Measurements from ENCODE around the gene CPLX4.
"Not testable (repeated sequence)": the region's sequence is repeated elsewhere in the genome, so short reads cannot be mapped to it uniquely, and the experiment has no call there.

Gene CPLX4

DNA sequence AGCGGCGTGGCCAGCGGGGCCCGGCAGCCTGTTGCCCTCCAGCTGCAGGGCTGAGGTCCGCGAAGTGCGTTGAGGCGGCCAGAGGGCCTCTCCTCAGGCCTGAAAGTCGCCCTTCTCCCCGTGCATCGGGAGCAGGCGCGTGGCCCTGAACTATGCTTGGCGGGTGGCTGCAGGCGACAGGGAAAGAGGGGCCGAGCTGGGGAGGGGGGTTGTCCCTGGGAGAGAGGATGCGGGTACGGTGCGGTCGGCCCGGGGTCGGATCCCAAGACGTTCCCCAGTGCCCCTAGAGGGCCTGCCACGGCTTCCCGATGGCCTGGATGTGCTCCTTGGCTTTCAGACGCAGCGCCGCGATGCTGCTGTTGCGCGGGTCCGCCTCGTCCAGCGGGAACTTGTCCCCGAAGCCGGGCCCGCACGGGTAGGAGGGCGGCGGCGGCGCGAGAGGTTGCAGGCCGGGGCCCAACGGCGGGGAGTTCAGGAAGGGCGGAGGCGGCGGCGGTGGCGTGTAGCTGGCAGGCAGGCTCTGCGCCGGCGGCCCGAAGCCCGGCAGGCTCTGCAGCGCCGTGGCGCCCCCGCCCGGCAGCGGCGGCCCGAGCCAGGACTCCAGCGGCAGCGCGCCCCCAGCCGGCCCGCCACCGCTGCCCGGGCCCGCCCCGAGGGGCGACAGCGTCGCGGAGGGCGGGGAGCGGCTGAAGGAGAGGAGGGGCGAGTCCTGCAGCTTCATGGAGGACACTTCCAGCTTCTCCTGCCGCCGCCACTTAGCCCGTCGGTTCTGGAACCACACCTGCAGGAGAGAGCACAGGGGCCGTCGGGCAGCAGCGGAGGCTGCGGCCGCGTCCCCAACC lies 49.5 kb downstream of the CPLX4 start:
- peak; percentile 42 for DNase-seq

DNA sequence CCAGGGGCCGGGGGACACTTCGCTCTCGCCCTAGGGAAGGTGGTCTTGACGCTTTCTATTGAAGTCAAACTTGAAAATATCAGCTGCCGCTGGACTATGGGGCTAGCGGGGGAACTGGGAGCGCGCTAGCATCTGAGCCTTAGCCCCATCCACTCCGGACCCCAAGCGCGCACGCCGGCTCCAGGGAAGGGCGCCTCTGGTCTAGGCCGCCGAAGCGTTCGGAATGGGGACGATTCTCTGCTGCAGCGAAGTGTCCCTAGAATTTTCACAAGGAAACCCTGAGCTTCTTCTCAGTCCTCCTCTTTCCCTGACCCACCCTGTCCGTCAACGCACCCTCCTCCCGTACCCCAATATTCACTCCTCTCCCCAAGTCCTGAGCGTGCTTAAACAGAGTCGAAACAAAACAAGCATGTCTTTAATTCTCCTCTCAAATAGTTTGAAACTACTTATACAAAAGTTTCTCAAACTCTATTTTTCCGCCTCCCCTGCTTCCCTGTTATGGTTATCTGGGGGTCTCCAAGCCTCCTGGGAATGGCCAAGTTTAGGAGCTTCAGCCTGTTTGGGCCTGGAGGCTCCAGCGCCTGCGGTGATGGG lies 50.2 kb downstream of the CPLX4 start:
- DNase-seq = no peak

DNA sequence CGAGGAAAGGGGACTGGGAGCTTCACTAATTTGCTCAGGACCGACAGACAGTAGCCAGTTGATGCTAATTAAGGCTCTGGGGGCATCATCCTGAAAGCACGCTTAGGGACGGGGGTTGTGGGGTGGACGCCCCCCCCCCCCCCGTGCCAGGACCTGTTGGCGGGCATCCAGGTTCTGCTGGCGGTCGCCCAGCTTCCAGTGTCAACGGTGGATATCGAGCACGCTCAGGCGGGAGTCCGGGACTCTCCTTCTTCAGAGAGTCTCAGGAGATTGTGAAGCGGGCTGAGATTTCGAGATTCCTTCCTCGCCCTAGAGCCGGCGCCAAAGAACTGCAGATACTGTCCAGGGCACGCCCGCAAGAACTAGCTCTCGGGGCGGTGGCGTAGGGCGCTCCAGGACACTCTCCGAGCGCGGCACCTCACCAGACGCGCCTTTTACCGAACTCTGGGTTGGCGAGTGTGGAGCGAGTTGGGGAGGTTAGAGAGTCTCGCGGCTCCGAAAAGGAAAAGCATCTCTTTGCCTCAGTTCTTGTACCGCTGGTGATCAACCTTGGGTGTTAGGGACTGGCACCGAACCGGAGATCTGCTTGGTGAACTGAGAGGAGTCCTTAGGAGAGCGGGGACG lies 50.8 kb downstream of the CPLX4 start:
- DNase-seq = no peak

DNA sequence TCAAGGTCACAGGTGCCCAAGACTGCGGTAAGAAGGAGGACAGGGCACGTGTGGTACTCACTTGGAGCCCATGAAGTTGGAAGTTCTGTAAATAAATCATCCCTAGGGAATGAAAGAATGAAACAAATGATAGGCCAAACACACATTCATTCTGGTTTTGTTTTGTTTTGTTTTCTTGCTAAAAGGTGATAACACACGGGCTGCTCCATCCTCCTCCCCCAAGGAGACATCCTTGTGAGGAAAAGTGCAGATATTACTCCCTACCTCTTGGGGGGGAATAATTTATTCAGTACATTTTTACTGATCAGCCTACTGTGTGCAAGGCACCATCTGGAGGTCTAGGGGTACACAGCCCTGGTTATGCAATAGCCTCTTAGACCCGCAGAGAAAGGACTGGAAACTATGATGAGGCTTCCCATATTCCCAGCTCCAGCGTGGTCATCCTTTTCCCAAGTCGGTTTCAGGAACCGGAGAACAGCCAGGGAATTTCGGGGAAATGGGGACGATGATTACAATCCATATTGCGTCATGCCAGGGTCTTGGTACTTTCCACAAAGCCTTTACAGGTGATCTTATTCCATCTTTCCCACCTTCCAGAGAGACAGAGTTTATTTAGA lies 51.5 kb downstream of the CPLX4 start:
- no peak for DNase-seq

DNA sequence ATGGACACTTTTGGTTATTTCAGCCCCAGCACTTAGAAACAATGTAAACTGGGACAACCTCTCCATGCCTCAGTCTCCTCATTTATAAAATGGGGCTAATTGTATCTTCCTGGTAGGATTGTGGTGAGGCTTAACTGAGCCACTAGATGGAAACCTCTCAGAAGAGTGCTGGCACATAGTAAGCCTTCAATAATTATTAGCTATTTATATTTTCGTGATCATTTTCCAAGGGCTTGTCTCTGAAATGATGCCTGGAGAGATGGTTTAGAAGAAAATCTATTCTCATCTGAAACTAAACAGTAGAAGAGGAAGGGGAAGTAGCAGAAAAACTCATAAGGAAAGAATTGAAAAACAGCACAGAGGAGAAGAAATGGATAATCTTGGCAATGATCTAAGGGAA lies 52.0 kb downstream of the CPLX4 start:
- no peak for DNase-seq

DNA sequence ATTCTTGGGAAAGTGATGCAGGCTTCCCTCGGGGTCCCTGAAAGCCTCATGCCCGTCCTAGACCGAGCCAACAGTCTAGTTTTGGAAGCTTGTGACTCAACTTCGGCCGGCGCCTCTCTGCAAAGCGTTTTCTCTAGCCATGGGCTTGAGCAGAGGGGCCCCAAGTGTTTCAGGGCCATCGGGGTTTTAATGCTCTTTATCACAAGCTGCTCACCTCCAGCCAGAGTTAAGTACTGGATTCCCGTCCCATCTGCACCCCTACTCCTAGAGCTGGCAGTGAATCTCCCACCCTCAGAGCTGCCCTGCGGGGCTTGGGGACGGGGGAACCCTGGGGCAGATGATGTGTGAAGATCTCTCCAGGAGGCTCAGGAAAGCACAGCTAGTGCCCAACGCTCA lies 52.5 kb downstream of the CPLX4 start:
- DNase-seq = no peak

DNA sequence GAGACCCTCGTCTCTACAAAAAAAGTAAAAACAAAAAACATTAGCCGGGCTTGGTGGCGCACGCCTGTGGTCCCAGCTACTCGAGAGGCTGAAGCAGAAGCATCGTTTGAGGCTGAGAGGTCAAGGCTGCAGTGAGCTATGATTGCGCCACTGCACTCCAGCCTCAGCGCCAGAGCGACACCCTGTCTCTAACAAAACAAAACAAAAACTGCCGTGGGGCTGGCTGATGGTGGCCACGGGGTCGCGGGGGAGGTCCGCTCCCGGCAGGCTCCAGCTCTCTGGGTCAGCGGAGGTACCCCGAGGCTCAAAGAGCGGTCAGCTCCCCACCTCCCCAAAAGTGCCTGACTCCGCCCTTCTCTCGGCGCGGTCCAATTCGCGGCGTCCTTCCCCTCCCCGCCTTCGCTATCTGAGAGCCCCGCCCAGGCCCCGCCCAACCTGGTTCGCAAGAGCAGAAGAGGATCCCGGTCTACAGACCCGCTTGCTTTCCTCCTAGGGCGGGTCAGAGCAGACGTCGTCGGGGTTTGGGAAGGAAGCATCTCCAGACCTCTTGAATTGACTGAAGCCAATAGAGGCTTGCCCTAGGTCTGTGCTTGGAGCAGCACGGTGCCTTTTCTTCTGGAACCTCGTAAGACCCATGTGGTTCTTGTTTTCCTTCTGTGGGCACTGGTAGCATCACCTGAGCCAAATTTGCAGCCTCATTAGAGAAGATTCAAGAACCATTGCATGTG lies 53.0 kb downstream of the CPLX4 start:
- no peak for DNase-seq

DNA sequence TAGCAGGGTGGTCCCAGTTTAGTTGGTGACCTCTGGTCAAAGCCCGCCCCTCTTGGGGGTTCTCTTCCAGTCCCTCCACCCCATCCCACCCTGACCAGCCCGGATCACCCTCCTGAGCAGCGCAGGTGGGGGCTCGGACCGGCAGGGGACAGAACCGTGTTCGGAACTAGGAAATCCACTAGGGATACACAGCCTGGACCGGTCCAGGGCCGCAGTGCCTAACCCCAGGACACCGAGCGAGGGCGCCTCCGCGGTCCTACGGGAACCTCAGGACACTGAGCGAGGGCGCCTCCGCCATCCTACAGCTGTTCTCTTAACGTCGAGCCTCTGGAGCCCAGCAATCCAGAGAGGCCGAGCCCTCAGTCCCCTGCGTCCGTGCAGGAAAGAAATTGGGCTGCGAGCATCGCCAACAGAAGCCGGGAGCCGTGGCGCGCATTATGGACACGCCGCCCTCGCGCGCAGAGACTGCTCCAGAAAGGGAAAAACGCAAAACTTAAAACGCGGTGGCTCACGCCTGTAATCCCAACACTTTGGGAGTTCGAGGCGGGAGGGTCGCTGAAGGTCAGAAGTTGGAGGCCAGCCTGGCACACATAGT lies 53.7 kb downstream of the CPLX4 start:
- no peak for DNase-seq

DNA sequence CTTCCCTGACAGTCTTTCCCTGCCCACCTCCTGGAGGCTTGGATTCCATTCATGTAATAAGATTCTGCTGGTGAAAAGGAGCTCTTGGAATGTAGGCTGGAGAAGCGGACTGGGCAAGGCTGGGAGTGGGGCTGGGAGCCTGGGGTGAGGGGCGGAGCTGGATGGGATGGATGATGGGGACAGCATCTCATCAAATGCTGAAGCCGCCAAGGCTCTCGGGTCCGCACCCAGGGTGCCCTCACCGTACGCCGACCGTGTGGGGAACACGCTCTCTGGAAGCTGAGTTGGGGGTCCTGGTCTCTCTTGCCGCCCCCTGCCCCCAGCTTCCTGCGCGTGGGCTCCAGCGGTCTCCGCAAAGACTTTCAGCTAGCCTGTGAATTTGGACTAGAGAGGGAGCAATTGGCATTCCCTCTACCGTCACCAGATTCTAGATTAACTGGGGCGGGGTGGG lies 54.3 kb downstream of the CPLX4 start:
- no peak for DNase-seq

DNA sequence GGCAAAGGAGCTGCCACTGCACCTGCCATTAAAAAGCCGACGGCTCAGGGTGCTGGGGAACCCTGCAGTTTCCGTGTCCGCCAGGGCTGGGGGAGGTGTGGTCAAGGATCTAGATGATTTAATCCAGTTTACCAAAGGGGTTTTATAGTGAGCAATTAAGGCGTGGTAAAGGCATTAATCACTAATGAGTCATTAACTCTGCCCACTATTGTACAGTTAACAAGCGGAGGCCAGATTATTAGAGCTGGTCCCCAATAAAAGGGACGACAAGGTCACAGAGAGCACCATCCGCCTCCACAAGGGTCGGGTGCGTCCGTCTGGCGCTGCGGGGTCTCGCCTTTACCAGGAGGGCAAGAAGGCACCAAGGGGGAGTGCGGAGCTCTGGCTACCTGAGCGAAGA lies 54.8 kb downstream of the CPLX4 start:
- no peak for DNase-seq

DNA sequence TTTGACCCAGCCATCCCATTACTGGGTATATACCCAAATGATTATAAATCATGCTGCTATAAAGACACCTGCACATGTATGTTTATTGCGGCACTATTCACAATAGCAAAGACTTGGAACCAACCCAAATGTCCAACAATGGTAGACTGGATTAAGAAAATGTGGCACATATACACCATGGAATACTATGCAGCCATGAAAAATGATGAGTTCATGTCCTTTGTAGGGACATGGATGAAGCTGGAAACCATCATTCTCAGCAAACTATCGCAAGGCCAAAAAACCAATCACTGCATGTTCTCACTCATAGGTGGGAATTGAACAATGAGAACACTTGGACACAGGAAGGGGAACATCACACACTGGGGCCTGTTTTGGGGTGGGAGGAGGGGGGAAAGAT lies 56.2 kb downstream of the CPLX4 start:
- not testable (repeated sequence) for DNase-seq

DNA sequence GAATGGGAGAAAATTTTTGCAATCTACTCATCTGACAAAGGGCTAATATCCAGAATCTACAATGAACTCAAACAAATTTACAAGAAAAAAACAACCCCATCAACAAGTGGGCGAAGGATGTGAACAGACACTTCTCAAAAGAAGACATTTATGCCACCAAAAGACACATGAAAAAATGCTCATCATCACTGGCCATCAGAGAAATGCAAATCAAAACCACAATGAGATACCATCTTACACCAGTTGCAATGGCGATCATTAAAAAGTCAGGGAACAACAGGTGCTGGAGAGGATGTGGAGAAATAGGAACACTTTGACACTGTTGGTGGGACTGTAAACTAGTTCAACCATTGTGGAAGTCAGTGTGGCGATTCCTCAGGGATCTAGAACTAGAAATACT lies 56.6 kb downstream of the CPLX4 start:
- DNase-seq = not testable (repeated sequence)

DNA sequence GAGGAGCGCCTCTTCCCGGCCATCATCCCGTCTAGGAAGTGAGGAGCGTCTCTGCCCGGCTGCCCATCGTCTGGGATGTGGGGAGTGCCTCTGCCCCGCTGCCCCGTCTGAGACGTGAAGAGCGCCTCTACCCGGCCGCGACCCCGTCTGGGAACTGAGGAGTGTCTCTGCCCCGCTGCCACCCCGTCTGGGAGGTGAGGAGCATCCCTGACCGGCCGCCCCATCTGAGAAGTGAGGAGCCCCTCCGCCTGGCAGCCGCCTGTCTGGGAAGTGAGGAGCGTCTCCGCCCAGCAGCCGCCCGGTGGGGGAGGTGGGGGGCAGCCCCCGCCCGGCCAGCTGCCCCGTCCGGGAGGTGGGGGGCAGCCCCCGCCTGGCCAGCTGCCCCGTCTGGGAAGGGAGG lies 63.0 kb downstream of the CPLX4 start:
- DNase-seq = not testable (repeated sequence)

DNA sequence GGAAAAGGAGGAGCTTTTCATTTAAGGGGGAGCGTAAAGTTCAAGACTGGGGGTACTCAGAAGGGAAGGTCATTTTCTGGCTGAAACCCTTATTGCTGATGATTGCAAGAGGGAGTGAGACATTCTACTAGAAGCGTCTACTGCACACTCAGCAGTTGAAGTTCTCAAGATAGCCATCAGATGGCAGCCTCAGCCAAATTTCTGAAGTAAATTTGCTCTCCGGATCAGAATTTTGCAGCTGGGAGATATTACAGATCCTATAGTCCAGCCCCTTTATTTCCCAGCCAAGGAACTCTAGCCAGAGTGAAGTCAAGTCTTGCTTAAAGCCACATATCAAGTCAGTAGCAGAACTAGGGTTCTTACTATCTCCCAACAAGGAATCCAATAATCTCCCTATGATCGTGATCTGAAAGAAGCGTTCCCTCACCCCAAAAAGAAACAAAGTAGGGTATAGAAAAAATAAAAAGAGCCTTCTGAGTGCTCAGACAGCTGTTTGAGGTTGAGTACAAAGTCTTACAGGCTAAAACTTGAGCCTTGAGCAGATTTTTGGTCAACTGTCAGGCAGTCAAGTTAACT lies 69.2 kb downstream of the CPLX4 start:
- peak; percentile 84 for DNase-seq

DNA sequence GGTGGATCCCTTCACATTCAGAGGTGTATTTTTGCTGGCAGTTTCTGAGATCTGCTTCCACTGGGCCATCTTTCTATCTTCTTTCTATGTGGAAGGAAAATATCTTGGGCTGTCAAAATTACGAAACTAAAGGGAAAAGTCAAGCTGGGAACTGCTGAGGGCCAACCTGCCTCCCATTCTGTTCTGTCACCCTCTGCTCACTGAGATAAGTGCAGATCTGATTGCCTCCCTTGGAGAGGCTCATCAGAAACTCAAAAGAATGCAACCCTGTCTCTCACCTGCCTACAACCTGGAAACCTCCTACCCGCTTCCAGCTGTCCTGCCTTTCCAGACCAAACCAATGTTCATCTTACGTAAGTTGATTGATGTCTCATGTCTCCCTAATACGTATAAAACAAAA lies 71.7 kb downstream of the CPLX4 start:
- no peak for DNase-seq

All from NCI-H2107 (cell line).